NCI-H1694 treated with DMSO at 0.1 percent for 48 hours (cell line): ENCODE results near the gene CYP4X1.
A peak's percentile ranks its signal among the peaks of the same experiment; 100 is the strongest.
"Not testable (repeated sequence)": the region's sequence is repeated elsewhere in the genome, so short reads cannot be mapped to it uniquely, and the experiment has no call there.

Experiments
- DNase-seq: peaks from one replicate; lab custom pipeline; 2025; lab: John Stamatoyannopoulos, UW

The CYP4X1 gene, protein sequence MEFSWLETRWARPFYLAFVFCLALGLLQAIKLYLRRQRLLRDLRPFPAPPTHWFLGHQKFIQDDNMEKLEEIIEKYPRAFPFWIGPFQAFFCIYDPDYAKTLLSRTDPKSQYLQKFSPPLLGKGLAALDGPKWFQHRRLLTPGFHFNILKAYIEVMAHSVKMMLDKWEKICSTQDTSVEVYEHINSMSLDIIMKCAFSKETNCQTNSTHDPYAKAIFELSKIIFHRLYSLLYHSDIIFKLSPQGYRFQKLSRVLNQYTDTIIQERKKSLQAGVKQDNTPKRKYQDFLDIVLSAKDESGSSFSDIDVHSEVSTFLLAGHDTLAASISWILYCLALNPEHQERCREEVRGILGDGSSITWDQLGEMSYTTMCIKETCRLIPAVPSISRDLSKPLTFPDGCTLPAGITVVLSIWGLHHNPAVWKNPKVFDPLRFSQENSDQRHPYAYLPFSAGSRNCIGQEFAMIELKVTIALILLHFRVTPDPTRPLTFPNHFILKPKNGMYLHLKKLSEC

DNA sequence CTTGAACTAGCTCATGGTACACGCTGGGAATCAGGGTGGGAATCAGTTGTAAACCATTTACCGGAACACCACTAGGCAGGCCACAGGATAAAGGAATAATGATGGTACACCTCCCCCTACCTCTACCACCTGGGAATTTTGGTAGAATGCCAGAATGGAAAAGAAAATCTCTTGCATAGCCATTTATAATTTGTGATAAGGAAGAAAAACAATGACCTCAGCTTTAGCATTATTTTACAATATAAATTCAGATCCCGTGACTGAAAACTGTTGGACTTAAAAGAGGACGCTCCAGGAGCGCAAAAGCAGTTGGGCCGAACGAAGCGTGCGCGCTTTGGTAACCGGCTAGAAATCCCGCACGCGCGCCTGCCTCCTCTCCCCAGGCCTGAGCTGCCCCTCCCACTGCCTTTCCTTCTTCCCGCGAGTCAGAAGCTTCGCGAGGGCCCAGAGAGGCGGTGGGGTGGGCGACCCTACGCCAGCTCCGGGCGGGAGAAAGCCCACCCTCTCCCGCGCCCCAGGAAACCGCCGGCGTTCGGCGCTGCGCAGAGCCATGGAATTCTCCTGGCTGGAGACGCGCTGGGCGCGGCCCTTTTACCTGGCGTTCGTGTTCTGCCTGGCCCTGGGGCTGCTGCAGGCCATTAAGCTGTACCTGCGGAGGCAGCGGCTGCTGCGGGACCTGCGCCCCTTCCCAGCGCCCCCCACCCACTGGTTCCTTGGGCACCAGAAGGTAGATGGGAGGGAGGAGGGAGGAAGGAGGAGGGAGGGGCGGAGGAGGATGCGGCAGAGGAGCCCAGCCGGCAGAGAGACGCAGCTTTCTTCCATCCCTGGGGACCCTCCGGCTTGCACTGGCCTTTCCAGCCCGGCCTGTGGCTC lies at the start of gene CYP4X1:
CYP4X1 (plus strand) TSS at position 402 of the 873 bp plus-strand sequence; CDS start at position 551, 149 bp downstream.
- DNase-seq: no peak

DNA sequence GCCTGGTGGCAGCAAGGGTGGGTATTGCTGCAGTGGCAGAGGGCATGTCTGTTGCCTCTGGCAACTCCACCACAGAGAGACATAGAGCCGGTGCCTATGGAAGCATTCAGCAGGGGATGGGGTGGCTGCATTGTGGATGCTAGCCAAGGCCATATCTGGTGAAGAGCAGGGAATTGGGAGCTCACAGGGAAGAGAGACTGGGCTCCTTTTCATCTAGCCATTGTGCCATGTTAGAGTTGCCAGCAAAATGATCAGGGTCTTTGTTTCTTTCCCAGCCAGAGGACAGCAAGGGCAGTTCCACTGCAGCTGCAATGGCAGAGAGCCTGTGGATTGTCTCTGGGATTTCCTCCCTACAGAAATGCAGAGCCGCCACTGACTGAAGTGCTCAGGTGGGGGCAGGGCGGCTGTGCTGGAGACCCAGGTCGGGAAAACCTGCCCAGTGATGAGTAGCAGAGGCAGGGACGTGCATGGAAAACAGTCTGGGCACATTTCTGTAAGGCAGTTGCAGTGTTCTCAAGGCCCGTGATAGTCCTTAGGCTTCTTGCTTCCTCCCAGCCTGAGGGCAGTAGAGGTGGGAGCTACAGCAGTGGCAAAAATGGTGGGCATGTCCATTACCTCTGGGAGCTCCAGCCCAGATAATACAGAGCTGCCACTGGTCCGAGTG lies 40.2 kb upstream of the CYP4X1 start:
- DNase-seq: no peak

DNA sequence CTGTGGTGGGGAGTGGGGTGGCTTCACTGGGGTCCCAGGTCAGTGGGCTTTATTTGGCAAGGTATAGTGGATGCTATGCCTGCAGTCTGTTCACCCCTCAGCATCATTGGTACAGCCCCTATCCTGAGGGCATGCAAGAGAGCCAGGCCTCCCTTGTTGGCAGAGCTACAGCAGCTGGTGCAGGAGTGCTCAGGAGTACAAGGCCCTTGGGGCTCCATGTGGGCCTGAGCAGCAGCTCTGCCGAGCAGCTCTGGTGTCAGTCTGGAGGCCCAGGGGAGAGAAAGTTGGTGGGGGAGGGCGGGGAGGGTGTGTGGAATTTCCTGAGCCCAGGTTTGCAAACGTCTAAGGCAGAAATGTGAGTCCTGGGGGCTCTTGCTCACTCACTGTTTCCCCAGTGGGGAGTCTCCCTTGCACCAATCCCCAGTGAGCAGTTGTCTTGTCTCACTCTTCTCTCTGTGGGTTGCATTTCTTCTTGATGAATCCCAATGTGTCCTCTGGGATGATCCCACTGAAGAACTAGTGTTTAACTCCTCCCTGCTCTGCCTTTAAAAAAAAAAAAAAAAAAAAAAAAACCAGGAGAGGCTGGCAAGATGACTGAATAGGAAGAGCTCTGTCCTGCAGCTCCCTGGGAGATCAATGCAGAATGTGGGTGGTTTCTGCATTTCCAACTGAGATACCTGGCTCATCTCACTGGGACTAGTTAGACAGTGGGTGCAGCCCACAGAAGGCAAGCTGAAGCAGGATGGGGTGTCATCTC lies 39.5 kb upstream of the CYP4X1 start:
- no peak for DNase-seq

DNA sequence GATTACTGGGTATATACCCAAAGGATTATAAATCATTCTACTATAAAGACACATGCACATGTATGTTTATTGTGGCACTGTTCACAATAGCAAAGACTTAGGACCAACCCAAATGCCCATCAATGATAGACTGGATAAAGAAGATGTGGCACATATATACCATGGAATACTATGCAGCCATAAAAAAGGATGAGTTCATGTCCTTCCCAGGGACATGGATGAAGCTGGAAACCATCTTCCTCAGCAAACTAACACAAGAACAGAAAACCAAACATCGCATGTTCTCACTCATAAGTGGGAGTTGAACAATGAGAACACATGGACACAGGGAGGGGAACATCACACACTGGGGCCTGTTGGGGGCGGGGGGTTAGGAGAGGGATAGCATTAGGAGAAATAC lies 32.9 kb upstream of the CYP4X1 start:
- not testable (repeated sequence) for DNase-seq

DNA sequence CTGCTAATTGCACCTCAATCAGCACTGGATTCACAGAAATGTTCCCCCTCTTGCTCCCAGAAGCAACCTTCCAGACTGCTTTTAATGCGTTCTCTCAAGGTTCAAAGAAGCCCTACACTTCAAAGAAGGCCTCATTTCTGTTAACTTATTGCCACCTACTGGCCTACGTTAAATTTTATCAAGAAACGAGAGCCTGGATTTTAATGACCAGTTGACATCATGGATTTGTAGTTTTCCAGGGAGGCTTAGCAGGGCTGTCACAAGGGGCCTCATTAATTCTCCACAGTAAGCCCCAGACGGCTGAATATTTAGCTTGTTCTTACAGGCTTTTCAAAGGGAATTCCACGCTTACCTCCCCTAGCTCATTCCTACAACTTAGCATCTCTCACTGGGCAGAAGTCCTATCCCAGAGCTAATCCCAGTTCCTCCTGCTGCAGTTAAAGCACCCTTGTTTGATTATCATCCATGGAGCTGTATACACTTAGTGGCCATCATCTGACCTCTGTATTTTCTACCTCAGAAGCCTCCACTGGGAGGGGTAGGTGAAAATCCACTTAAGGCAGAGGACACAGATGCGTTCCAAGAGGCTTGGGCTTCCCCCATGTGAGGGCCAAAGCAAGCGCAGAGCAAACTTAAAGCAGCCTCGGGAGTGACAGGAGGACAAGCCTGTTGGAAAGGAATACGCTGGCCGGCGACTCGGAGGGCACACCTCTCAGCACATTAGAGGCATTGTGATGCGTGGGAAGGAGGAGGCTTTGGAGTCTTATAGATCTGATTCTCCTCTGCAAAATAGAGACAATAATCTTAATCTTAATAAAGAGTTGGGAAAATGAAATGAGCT lies 32.2 kb upstream of the CYP4X1 start:
- DNase-seq: peak; percentile 22

DNA sequence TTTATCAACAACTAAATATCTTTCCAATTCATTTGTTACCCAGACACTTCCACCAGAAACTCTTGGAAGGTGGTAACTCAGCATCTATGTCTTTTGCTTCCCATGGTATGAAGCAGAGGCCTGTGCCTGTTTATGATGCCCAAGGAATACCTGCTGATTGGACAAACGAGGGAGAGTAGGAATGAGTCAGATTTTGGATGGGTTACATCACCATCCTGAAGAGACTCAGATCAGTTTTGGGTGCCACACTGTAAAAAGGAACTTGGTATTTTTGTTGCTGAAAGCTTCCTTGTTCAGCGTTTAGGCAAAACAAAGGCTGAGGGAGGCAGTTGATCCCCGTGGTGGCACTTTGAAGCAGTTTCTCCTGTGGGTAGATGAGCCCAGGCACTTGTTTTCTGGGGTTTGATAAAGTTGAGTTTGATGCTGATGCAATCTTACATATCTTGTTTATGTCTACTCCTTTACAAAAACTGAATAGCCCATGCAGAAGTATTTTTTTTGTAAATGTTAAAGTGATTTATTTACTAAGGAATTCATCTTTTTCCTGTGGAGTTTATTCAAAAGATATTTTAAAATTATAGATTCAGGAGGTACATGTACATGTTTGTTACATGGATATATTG lies 26.7 kb upstream of the CYP4X1 start:
- DNase-seq: no peak

DNA sequence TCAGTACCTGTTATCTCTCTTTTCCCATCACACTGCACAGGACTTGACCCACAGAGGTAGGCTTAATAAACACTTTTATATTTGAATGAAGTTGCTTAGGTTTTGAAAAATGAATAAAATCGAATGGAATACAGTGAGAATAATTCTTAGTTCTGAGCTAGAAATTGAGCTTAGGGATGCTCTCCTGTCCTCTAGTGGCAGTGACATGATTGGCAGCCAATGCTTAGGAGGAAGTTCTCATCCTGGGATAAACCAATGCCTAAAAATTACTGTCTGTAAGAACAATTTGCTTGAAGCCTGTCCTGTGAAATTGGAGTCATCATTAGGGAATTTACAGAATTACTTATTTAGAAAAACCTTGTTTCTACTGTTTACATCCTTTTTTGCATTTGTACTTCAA lies 21.3 kb upstream of the CYP4X1 start:
- DNase-seq: no peak

DNA sequence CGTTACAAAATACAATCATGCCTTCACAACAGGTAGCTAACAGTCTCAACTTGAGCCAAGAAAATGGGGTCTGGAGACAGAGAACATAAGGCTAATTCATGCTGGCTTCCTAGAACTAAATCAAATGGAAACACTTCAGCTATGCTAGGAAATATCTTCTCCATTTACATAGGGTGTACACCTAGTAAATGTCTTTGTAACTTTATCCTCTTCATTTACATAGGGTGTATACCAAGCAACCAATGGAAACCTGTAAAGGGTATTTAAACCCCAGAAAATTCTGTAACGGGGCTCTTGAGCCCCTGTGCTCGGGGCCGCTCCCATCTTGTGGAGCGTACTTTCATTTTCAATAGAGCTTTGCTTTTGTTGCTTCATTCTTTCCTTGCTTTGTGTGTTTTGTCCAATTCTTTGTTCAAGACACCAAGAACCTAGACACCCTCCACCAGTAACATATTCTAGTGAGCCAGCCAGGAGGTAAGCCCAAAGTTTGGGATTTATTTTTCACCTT lies 19.5 kb upstream of the CYP4X1 start:
- no peak for DNase-seq

DNA sequence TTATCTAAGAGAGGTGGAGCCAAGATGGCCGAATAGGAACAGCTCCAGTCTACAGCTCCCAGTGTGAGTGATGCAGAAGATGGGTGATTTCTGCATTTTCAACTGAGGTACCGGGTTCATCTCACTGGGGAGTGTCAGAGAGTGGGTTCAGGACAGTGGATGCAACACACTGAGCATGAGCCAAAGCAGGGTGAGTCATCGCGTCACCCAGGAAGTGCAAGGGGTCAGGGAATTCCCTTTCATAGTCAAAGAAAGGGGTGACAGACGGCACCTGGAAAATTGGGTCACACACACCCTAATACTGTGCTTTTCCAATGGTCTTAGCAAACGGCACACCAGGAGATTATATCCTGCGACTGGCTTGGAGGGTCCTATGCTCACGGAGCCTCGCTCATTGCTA lies 17.0 kb upstream of the CYP4X1 start:
- DNase-seq: not testable (repeated sequence)

DNA sequence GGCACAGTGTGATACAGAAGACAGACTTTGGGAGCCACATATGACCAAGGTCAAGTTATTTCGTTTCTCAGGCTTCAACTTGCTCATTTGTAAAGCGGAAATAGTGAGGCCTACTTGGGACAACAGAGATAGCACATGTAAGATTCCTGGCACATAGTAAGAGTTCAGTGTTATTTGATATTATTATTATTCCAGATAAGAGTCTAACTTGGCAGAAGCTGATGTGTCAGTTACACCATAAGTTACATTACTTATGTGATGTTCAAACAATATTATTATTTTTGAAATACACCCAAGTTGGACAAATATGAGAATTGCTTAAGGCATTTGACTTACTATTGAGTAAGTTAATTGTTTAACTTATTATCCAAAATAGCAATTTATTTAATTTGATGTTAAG lies 10.2 kb upstream of the CYP4X1 start:
- no peak for DNase-seq

DNA sequence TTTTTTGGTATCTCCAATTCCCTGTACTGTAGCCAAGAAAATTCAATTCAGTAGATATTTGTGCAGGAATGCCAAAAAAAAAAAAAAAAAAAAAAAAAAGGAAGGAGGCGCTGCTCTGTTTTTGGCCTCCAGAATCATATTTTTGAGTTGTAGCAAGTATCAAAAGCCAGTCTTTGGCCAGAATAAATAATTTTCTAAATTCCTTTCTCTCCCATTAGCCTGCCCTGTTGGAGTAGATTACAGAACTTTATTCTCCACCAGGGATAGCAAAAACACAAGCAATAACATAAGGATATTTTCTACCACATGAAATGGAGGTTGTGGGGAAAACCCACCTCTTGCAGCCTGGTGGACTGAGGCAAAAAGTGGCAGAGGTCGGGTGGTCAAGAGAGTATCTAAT lies 2.4 kb upstream of the CYP4X1 start:
- no peak for DNase-seq

DNA sequence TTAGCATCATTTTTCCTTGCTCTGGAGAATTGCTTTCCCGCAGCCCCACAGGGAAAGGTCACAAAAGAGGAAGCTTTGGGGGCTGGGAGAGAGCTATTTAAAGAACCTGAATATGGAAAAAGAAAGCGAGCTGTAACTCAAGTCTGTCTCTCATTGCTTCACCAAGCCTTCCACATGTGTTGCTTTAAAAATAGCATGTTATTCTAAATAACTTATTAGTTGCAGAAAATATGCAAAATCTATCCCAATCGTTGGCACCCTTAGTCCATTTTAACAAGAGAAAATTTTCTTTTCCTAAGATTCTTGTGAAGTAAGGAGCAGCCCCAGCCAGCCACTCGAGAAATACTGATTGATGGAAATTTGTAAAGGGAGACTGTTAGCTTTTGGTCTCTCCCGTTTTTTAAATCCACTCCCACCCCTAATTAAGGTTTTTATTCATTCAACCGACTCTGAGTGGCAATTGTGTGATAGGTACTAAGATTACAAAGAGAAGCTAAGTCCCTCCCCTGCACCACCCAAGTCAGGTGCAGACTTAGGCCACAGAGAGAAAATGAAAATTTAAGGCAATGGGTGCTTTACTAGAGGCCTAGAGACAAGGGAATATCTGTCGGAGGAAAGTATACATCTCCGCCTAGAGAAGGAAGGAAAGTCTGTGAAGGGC lies 802 bp downstream of the CYP4X1 start:
- no peak for DNase-seq

DNA sequence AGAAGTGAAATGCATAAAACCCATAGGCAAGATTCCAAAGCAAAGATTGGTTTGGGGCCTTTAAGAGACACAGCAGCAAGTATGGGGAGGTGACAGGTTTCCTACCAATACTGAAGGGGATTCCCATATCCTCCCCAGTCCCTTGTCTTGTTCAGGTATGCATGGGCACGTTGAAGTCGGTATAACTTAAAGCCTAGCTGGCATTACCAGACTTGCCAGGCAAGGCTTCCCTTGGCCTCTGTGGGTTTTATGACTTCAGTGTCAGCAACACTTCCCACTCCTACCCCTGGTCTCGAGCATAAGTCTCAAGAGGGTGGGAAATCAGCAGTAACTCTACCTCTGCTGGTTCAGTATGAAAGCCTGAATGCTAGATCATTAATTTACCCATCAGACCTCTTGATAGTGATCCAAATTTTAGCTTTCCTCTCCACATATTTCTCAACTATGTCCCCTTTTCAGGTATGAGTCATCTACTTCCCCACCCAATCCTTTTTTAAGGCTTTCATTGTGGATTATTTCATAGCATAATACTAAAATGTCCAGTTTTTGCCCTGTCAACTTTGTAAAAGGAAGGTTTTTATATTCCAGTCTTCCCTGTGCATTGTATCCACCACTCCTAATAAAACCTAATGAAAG lies 6.8 kb downstream of the CYP4X1 start:
- no peak for DNase-seq

DNA sequence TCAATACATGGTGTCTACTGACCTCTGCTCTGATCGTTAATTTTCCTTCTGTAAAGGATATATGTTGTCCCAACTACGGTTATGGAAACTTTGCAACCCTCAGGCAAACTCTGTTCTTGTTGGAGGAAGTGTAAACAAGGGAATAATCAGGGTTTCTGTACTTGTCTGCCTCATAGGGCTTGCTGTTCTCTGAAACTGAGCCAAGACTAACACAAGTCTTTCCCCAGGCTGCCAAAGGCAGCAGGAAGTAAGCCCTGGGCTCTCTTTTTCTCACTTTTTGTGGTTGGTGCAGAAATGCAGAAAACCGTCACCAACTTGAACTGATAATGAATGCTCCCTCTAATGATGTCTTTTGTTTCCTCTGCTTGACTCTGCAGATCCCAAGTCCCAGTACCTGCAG lies 7.6 kb downstream of the CYP4X1 start:
- DNase-seq: no peak

DNA sequence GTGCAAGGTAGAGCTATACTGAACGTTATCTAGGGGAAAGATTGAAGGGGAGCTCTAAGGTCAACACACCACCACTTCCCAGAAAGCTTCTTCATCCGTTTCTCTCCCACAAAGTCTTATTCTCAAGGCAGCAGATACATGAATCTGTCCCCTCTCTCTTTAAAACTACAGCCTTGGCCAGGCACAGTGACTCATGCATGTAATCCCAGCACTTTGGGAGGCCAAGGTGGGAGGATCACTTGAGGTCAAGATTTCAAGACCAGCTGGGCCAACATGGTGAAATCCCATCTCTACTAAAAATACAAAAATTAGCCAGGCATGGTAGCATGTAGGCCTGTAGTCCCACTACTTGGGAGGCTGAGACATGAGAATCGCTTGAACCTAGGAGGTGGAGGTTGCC lies 8.1 kb downstream of the CYP4X1 start:
- no peak for DNase-seq

DNA sequence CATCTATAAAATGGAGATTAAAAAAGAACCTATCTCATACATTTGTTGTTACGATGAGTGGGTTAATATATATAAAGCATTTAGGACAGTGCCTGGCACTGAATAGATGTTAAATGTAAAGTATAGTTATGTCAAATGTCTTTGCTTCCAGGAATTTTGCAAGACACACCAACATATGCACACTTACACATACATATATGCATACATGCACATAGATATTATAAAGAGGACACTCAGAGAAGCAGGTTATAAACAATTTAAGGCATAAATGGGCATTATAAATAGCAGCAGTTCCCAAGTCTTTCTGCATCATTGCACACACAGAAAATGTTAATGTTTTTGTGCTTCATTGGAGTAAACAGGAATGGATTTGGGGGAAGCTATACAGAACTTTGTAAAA lies 13.3 kb downstream of the CYP4X1 start:
- no peak for DNase-seq

DNA sequence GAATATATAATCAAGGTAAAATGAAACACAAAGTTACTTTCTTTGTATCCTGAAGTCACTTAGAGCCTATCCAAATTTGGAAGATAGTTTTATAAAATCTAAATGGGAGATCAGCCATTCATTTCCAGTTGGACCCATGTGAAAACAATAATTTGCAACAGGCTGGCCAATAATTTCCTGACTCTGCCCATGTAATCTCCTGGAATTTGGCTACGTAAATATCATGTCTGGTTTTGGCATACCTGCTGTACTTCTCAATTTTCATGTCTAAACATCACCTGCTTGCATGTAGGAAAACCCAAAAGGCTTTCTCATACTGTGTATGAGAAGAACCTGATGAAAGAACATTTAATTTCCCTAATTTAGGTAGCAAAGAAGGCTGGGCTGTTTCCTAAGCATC lies 35.9 kb downstream of the CYP4X1 start:
- no peak for DNase-seq

DNA sequence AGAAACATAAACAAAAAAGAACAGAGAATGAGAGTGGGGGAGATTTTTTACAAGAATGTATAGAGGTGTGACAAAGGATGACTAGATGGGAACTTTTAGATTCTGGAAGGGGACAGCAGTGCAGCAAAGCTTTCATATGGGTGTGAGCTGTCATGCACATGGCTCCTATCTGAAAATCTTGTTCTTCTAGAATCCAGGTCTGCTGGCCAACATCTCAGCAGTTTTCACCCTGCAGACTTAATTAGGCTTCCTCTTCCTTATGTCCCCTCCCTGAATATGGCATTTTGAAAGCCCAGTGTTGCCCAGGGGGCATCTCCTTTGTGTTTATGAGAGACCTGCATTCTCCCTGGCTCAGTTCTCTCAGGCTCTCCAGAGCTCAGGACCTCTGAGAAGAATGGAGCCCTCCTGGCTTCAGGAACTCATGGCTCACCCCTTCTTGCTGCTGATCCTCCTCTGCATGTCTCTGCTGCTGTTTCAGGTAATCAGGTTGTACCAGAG lies 43.7 kb downstream of the CYP4X1 start, which contains the start of gene CYP4Z1:
CYP4Z1 (plus strand) TSS at position 135 of the 498 bp plus-strand sequence; CDS start at position 395, 260 bp downstream.
- no peak for DNase-seq

DNA sequence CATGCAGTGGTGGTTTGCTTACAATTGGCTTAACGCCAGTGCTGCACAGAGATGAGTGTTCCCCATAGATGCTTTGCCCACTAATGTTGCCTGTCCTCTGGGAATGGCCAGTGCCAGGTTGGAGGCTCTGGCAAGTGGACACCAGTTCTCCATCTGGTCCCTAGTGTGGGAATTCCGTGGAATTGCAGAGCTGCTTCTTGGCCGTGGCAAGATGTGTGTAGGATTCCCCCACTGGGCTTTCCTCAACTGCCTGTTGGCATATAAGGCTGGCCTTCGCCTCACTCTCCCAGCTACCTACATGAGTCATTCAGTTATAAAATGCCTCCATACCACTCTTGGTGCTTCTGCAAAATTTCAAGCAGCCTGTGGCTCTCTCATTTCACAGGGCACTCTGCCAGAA lies 45.6 kb downstream of the CYP4X1 start:
- DNase-seq: not testable (repeated sequence)
